HepG2 (cell line): ENCODE measurements around the gene ANTXR1. TPM values are rescaled to one million over a fixed set of nuclear protein-coding genes. Genes with fewer than 3 reads are reported as not detected.

Experiments used
- ARNT2 ChIP-seq: sonication (generic); formaldehyde crosslinking; IDR thresholded peaks from 2 replicates; pipeline ENCODE4 v1.8.0; 2022; ENCODE audit warnings: mild to moderate bottlenecking, low read depth, missing genetic modification reagents, moderate library complexity
- FOXP1 ChIP-seq, 2 experiments: fragments of 450-650 bp in 1 of 2; IDR thresholded peaks; 2 replicates each; pipeline ENCODE4 v1.6.1; 2017 to 2018; ENCODE audit warnings: antibody characterized with exemption in 1 of 2
- KAT7 ChIP-seq: IDR thresholded peaks from 2 replicates; pipeline ENCODE4 v1.6.1; 2018; ENCODE audit warnings: borderline replicate concordance, missing compliant biosample characterization
- KLF15 ChIP-seq: sonication (generic); formaldehyde crosslinking; IDR thresholded peaks from 2 replicates; pipeline ENCODE4 v1.8.1; 2023; ENCODE audit warnings: borderline replicate concordance, mild to moderate bottlenecking, inconsistent platforms, missing genetic modification reagents, mixed read lengths
- MEIS2 ChIP-seq: sonication (generic); formaldehyde crosslinking; IDR thresholded peaks from 2 replicates; pipeline ENCODE4 v1.9.0; 2021; ENCODE audit warnings: mild to moderate bottlenecking, missing genetic modification reagents
- NCOR1 ChIP-seq: fragments of 200-600 bp; sonication (generic); IDR thresholded peaks from 2 replicates; pipeline ENCODE4 v1.7.0; 2017; ENCODE audit warnings: antibody characterized with exemption, low read length, borderline replicate concordance
- RAD21 ChIP-seq: fragments of 450-650 bp; formaldehyde crosslinking; IDR thresholded peaks from 2 replicates; pipeline ENCODE4 v1.5.0; 2020; ENCODE audit warnings: mild to moderate bottlenecking
- SOX5 ChIP-seq: IDR thresholded peaks from 2 replicates; pipeline ENCODE4 v1.6.1; 2016; ENCODE audit warnings: borderline replicate concordance
- SOX6 ChIP-seq, 2 experiments: fragments of 450-650 bp in 1 of 2; sonication (generic) in 1 of 2; formaldehyde crosslinking in 1 of 2; IDR thresholded peaks; 2 replicates each; pipeline versions ENCODE4 v1.4.0 to v1.6.1; 2017 to 2020; ENCODE audit warnings: antibody characterized with exemption in 1 of 2, mild to moderate bottlenecking in 1 of 2, missing genetic modification reagents in 1 of 2
- SRY ChIP-seq: sonication (generic); formaldehyde crosslinking; IDR thresholded peaks from 2 replicates; pipeline ENCODE4 v1.8.0; 2022; ENCODE audit warnings: mild to moderate bottlenecking, missing genetic modification reagents
- ZBTB1 ChIP-seq: sonication (generic); formaldehyde crosslinking; IDR thresholded peaks from 2 replicates; pipeline ENCODE4 v1.4.0; 2020; ENCODE audit warnings: missing genetic modification reagents, borderline replicate concordance
- ZNF234 ChIP-seq: sonication (generic); formaldehyde crosslinking; conservative IDR thresholded peaks from 2 replicates; pipeline ENCODE4 v1.5.1; 2020; ENCODE audit warnings: mild to moderate bottlenecking, missing genetic modification reagents
- ZNF350 ChIP-seq: sonication (generic); formaldehyde crosslinking; IDR thresholded peaks from 2 replicates; pipeline ENCODE4 v1.4.0; 2020; ENCODE audit warnings: mild to moderate bottlenecking, low read depth, missing genetic modification reagents, borderline replicate concordance
- ZNF687 ChIP-seq: sonication (generic); formaldehyde crosslinking; IDR thresholded peaks from 2 replicates; pipeline ENCODE4 v1.5.1; 2020; ENCODE audit warnings: mild to moderate bottlenecking, missing genetic modification reagents, moderate library complexity
- ZNF724P ChIP-seq: sonication (generic); formaldehyde crosslinking; IDR thresholded peaks from 2 replicates; pipeline ENCODE4 v1.8.0; 2022; ENCODE audit warnings: missing genetic modification reagents, borderline replicate concordance
- polyA plus RNA-seq, 8 experiments: library from polyadenylated mRNA; depleted of rRNA in 3 of 8; stranded (reverse) in 7 of 8; unstranded in 1 of 8; fragments of >200 nt; fragmentation: Illumina TruSeq in 4 of 8; extraction: Trizol in 4 of 8; gene quantifications; 2 replicates each; pipeline versions ENCODE4 v1.2.1 to v1.2.3, GENCODE V29; 2011 to 2016; ENCODE audit warnings: low read depth in 4 of 8, missing spikeins in 1 of 8, mixed read lengths in 1 of 8; ENCODE audit not compliant: insufficient read depth in 1 of 8
- total RNA-seq, 5 experiments: library from RNA; depleted of rRNA; stranded (reverse); fragments of >200 nt; fragmentation: Illumina TruSeq; extraction: Trizol; gene quantifications; 2 replicates each; pipeline ENCODE4 v1.2.3, GENCODE V29; 2016; ENCODE audit warnings: low read depth in 1 of 5
- TF ChIP-seq, protein P1 (sequence below): sonication (generic); formaldehyde crosslinking; IDR thresholded peaks from 2 replicates; pipeline ENCODE4 v1.8.1; 2023; ENCODE audit warnings: mild to moderate bottlenecking, moderate library complexity, missing genetic modification reagents
- TF ChIP-seq, protein P2 (sequence below): fragments of 450-650 bp; IDR thresholded peaks from 2 replicates; pipeline ENCODE4 v1.6.1; 2017; ENCODE audit warnings: mild to moderate bottlenecking
- TF ChIP-seq, protein P3 (sequence below), 2 experiments: sonication (generic) in 1 of 2; formaldehyde crosslinking in 1 of 2; IDR thresholded peaks; 2 replicates each; pipeline versions ENCODE4 v1.5.1 to v1.6.1; 2011 to 2020; ENCODE audit warnings: borderline replicate concordance in 1 of 2, low read depth in 1 of 2, low read length in 1 of 2, mild to moderate bottlenecking in 1 of 2, missing genetic modification reagents in 1 of 2, moderate library complexity in 1 of 2

Gene ANTXR1
- total and polyA plus RNA-seq, 2 of the 13 experiments (the other 11 are each of a cell fraction or from before 2014, with no cell fraction given) = 4.5 to 12.7 TPM

DNA sequence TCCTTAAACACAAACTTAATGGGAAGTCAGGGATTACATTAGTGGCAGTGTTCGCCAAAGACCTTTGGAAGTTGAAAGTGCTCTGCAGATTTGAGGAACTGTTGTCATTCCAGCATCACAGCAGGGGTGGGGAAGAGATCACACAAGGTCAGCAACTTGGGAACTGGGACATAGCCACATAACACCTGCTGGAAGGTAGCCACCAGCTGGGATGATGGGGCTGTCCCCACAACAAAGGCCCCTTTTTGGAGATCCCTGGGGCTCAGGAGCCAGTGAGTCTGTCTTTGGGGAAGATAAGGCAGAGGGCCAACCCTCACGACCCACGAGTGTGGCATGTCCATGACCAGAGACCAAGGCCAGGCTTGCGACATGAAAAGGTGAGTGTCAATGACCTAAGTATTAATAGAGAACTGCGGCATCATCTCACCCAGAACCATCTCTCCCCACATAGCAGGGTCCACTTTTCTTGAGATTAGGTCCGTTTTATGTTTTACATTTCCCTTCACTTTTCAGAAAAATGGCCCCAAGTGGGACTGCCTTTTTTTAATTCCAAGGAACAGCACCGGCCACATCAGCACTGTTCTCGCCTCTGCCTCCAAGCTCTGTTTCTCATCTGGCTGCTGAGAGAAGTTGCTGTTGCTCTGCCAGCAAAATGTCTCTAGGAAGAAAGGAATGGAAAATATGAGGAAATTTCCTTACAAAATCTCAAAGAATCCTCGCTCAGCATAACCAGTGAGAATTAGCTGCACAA lies 267.1 kb downstream of the ANTXR1 start (continued):
- TF ChIP-seq, protein P1, sequence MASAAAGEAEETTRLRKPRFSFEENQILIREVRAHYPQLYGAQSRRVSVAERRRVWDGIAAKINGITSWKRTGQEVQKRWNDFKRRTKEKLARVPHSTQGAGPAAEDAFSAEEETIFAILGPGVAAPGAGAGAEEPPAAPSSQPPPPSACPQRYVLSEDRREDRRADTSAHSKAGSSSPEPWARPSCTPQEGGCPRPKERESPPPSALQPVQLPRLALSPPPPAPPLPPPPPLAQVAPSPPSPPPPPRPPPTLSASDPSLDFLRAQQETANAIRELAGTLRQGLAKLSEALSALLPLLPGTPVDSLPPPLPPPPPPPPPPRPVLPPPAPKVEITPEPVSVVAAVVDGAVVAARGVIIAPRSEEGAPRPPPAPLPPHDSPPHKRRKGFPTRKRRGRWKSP = no peak
- TF ChIP-seq SOX6 (IDR thresholded peaks at IDR 0.05) (no peak), SOX6 (CRISPR knock-in tag; IDR thresholded peaks at IDR 0.05) (peak; percentile 90), ARNT2 (no peak), FOXP1 (IDR thresholded peaks at IDR 0.05) (no peak), FOXP1 (CRISPR knock-in tag; IDR thresholded peaks at IDR 0.05) (no peak), MEIS2 (CRISPR knock-in tag) (no peak), ZNF350 (CRISPR knock-in tag) (peak; percentile 47; the same call in 1 of the 2 replicates), NCOR1 (peak; percentile 58; the same call in 1 of the 2 replicates), ZNF724P (CRISPR knock-in tag) (no peak), KAT7 (no peak), SRY (CRISPR knock-in tag) (no peak), ZNF687 (peak; percentile 60), RAD21 (no peak), SOX5 (CRISPR knock-in tag) (peak; percentile 78), ZBTB1 (no peak), ZNF234 (CRISPR knock-in tag) (no peak), KLF15 (CRISPR knock-in tag) (no peak)
- TF ChIP-seq, protein P2, sequence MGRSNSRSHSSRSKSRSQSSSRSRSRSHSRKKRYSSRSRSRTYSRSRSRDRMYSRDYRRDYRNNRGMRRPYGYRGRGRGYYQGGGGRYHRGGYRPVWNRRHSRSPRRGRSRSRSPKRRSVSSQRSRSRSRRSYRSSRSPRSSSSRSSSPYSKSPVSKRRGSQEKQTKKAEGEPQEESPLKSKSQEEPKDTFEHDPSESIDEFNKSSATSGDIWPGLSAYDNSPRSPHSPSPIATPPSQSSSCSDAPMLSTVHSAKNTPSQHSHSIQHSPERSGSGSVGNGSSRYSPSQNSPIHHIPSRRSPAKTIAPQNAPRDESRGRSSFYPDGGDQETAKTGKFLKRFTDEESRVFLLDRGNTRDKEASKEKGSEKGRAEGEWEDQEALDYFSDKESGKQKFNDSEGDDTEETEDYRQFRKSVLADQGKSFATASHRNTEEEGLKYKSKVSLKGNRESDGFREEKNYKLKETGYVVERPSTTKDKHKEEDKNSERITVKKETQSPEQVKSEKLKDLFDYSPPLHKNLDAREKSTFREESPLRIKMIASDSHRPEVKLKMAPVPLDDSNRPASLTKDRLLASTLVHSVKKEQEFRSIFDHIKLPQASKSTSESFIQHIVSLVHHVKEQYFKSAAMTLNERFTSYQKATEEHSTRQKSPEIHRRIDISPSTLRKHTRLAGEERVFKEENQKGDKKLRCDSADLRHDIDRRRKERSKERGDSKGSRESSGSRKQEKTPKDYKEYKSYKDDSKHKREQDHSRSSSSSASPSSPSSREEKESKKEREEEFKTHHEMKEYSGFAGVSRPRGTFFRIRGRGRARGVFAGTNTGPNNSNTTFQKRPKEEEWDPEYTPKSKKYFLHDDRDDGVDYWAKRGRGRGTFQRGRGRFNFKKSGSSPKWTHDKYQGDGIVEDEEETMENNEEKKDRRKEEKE = no peak
- TF ChIP-seq, protein P3, sequence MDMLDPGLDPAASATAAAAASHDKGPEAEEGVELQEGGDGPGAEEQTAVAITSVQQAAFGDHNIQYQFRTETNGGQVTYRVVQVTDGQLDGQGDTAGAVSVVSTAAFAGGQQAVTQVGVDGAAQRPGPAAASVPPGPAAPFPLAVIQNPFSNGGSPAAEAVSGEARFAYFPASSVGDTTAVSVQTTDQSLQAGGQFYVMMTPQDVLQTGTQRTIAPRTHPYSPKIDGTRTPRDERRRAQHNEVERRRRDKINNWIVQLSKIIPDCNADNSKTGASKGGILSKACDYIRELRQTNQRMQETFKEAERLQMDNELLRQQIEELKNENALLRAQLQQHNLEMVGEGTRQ (IDR thresholded peaks at IDR 0.05; ENCODE audit: low read depth, low read length) = no peak
- TF ChIP-seq, protein P3 (CRISPR knock-in tag; IDR thresholded peaks at IDR 0.05; ENCODE audit: borderline replicate concordance) = no peak
